ENCODE measurements around the gene U2AF1L4.

GRCh38 chr19:35779033-35779432, 33.8 kb upstream of the U2AF1L4 start:
- TF ChIP-seq CTCF (IDR thresholded peaks at IDR 0.05): no peak
- no peak for TF ChIP-seq POLR2A (IDR thresholded peaks at IDR 0.05)
